Measurements from ENCODE around the gene POLRMT. TPM values are rescaled to one million over a fixed set of nuclear protein-coding genes. Genes with fewer than 3 reads are reported as not detected.
A peak's percentile ranks its signal among the peaks of the same experiment; 100 is the strongest.
"Not testable (repeated sequence)": the region's sequence is repeated elsewhere in the genome, so short reads cannot be mapped to it uniquely, and the experiment has no call there.

POLRMT gene
- total and polyA plus RNA-seq, 5 experiments from 2014 or later: 33.2 to 92.3 (median 71.1) TPM

- POLR2A ChIA-PET: interaction anchor here (0.6 to 1.3 kb wide), 7 partner anchors 10 to 144 kb away, joined by 3 to 5 read pairs (median 3); partner anchors contain the start of gene RNF126
Measured at GRCh38 chr19:632579-633067, 714 bp downstream of the POLRMT start.

GRCh38 chr19:629961-630714, 3.2 kb downstream of the POLRMT start:
- H3K4me3 Mint-ChIP-seq: peak overlapping the region in 3 of 10 donors; percentile 33 to 98 (median 58)
- POLR2A ChIA-PET: interaction anchor here (0.7 to 1.5 kb wide), 2 partner anchors 31 to 33 kb away, joined by 3 to 8 read pairs; partner anchors contain the start of gene RNF126
- no peaks in the 10 kb centered on the region for H3K9me3 Mint-ChIP-seq
- H3K4me1 Mint-ChIP-seq: peaks cover 16 to 40% (median 31%) of the 10 kb centered on the region in 4 donors
- H3K27ac Mint-ChIP-seq: peak overlapping the region in 4 of 10 donors; percentile 29 to 75 (median 58)
- ATAC-seq (no peak), DNase-seq (no peak)
- no peaks in the 10 kb centered on the region for H3K27me3 Mint-ChIP-seq
- peaks cover 0 to 35% (median 10%) of the 10 kb centered on the region in 3 donors for H3K36me3 Mint-ChIP-seq

More at GRCh38 chr19:632579-633067, 714 bp downstream of the POLRMT start:
- DNase-seq (no peak), ATAC-seq (no peak)
- H3K27ac Mint-ChIP-seq: peak overlapping the region; percentile 57 to 97 (median 90)
- H3K4me1 Mint-ChIP-seq: peaks cover 13 to 36% (median 32%) of the 10 kb centered on the region in 4 donors
- H3K36me3 Mint-ChIP-seq: peaks cover 0 to 27% (median 6%) of the 10 kb centered on the region in 3 donors
- no peaks in the 10 kb centered on the region for H3K9me3 Mint-ChIP-seq
- H3K27me3 Mint-ChIP-seq: no peaks in the 10 kb centered on the region
- H3K4me3 Mint-ChIP-seq: peak overlapping the region; percentile 90 to 98 (median 96)

GRCh38 chr19:629515-629914, 3.8 kb downstream of the POLRMT start:
- H3K27ac Mint-ChIP-seq: peak overlapping the region in 1 of 10 donors; percentile 29
- DNase-seq, H3K27me3 Mint-ChIP-seq, H3K9me3 Mint-ChIP-seq, POLR2A ChIA-PET, H3K4me3 Mint-ChIP-seq, ATAC-seq: not testable (repeated sequence)
- peaks cover 16 to 40% (median 31%) of the 10 kb centered on the region in 4 donors for H3K4me1 Mint-ChIP-seq
- H3K36me3 Mint-ChIP-seq: peaks cover 0 to 35% (median 10%) of the 10 kb centered on the region in 3 donors

GRCh38 chr19:628168-628567, 5.2 kb downstream of the POLRMT start:
- POLR2A ChIA-PET: interaction anchor here (0.6 kb wide), 1 partner anchor 22 kb away, joined by 3 read pairs; no protein-coding TSS in a partner anchor
- peak overlapping the region in 1 of 10 donors; percentile 24 for H3K27ac Mint-ChIP-seq
- H3K27me3 Mint-ChIP-seq: no peaks in the 10 kb centered on the region
- peaks cover 11 to 32% (median 21%) of the 10 kb centered on the region in 4 donors for H3K4me1 Mint-ChIP-seq
- DNase-seq (peak in 1 of 10 donors; percentile 34), ATAC-seq (no peak)
- no peaks in the 10 kb centered on the region for H3K9me3 Mint-ChIP-seq
- H3K4me3 Mint-ChIP-seq: peak overlapping the region in 1 of 10 donors; percentile 14
- H3K36me3 Mint-ChIP-seq: peaks cover 0 to 39% (median 10%) of the 10 kb centered on the region in 3 donors

- not testable (repeated sequence) for H3K4me3 Mint-ChIP-seq, H3K27ac Mint-ChIP-seq, DNase-seq, H3K9me3 Mint-ChIP-seq, ATAC-seq, H3K27me3 Mint-ChIP-seq
- H3K4me1 Mint-ChIP-seq: peaks cover 9 to 21% (median 15%) of the 10 kb centered on the region in 4 donors
- POLR2A ChIA-PET: interaction anchor here (0.7 to 1.0 kb wide), 2 partner anchors 20 to 105 kb away, joined by 4 read pairs; no protein-coding TSS in a partner anchor
- peaks cover 0 to 39% (median 10%) of the 10 kb centered on the region in 3 donors for H3K36me3 Mint-ChIP-seq
Measured at GRCh38 chr19:626566-626965, 6.8 kb downstream of the POLRMT start.

GRCh38 chr19:625257-625656, 8.1 kb downstream of the POLRMT start:
- H3K27ac Mint-ChIP-seq: no peak overlapping the region
- ATAC-seq (no peak), DNase-seq (no peak)
- H3K9me3 Mint-ChIP-seq: no peaks in the 10 kb centered on the region
- H3K4me3 Mint-ChIP-seq: no peak overlapping the region
- no peaks in the 10 kb centered on the region for H3K27me3 Mint-ChIP-seq
- H3K4me1 Mint-ChIP-seq: peaks cover 7 to 14% (median 8%) of the 10 kb centered on the region in 4 donors
- H3K36me3 Mint-ChIP-seq: peaks cover 0 to 33% (median 7%) of the 10 kb centered on the region in 3 donors
- POLR2A ChIA-PET: interaction anchor here (1.0 to 1.9 kb wide), 2 partner anchors 8 to 14 kb away, joined by 6 to 11 read pairs; partner anchors contain the start of gene POLRMT

- Mint-ChIP-seq H3K36me3 (peaks cover 0 to 33% (median 7%) of the 10 kb centered on the region in 3 donors), H3K9me3 (no peaks in the 10 kb centered on the region), H3K27ac (no peak overlapping the region), H3K4me1 (peaks cover 5 to 9% (median 6%) of the 10 kb centered on the region in 4 donors), H3K27me3 (no peaks in the 10 kb centered on the region), H3K4me3 (no peak overlapping the region)
- POLR2A ChIA-PET: interaction anchor here (1.0 to 1.9 kb wide), 2 partner anchors 9 to 14 kb away, joined by 6 to 11 read pairs; partner anchors contain the start of gene POLRMT
- DNase-seq (no peak), ATAC-seq (no peak)
Measured at GRCh38 chr19:624433-625109, 8.8 kb downstream of the POLRMT start.

- DNase-seq (no peak), ATAC-seq (no peak)
- Mint-ChIP-seq H3K4me1 (peaks cover 3 to 7% (median 5%) of the 10 kb centered on the region in 4 donors), H3K4me3 (no peak overlapping the region), H3K27me3 (no peaks in the 10 kb centered on the region), H3K36me3 (peaks cover 0 to 30% (median 7%) of the 10 kb centered on the region in 3 donors), H3K9me3 (no peaks in the 10 kb centered on the region), H3K27ac (no peak overlapping the region)
- POLR2A ChIA-PET: interaction anchor here (1.9 kb wide), 1 partner anchor 13 kb away, joined by 6 read pairs; no protein-coding TSS in a partner anchor
Measured at GRCh38 chr19:623974-624373, 9.4 kb downstream of the POLRMT start.

- H3K9me3 Mint-ChIP-seq: no peaks in the 10 kb centered on the region
- no peaks in the 10 kb centered on the region for H3K27me3 Mint-ChIP-seq
- peak overlapping the region in 1 of 10 donors; percentile 29 for H3K27ac Mint-ChIP-seq
- ATAC-seq (no peak), DNase-seq (no peak)
- H3K4me1 Mint-ChIP-seq: peaks cover 0 to 4% (median 3%) of the 10 kb centered on the region in 4 donors
- POLR2A ChIA-PET: interaction anchor here (0.5 kb wide), 1 partner anchor 814 kb away, joined by 5 read pairs; no protein-coding TSS in a partner anchor
- H3K4me3 Mint-ChIP-seq: no peak overlapping the region
- peaks cover 0 to 30% (median 12%) of the 10 kb centered on the region in 3 donors for H3K36me3 Mint-ChIP-seq
Measured at GRCh38 chr19:623175-623916, 10.0 kb downstream of the POLRMT start.

- DNase-seq (no peak), ATAC-seq (no peak)
- Mint-ChIP-seq H3K27ac (no peak overlapping the region), H3K27me3 (no peaks in the 10 kb centered on the region), H3K36me3 (peaks cover 0 to 31% (median 9%) of the 10 kb centered on the region in 3 donors), H3K4me1 (peaks cover 0 to 4% (median 3%) of the 10 kb centered on the region in 4 donors), H3K4me3 (no peak overlapping the region), H3K9me3 (no peaks in the 10 kb centered on the region)
- POLR2A ChIA-PET: interaction anchor here (1.3 kb wide), 1 partner anchor 38 kb away, joined by 4 read pairs; no protein-coding TSS in a partner anchor
Measured at GRCh38 chr19:622666-623065, 10.7 kb downstream of the POLRMT start.

GRCh38 chr19:621819-622218, 11.5 kb downstream of the POLRMT start:
- H3K4me3 Mint-ChIP-seq: no peak overlapping the region
- peaks cover 0 to 3% (median 2%) of the 10 kb centered on the region in 4 donors for H3K4me1 Mint-ChIP-seq
- H3K9me3 Mint-ChIP-seq: no peaks in the 10 kb centered on the region
- DNase-seq (no peak), ATAC-seq (no peak)
- no peaks in the 10 kb centered on the region for H3K27me3 Mint-ChIP-seq
- peaks cover 0 to 32% (median 8%) of the 10 kb centered on the region in 3 donors for H3K36me3 Mint-ChIP-seq
- H3K27ac Mint-ChIP-seq: no peak overlapping the region
- POLR2A ChIA-PET: interaction anchor here (1.3 kb wide), 1 partner anchor 38 kb away, joined by 4 read pairs; no protein-coding TSS in a partner anchor
